Esophagus muscularis mucosa (tissue), 4 donors: Measurements from ENCODE around the gene MYCBPAP. TPM values are rescaled to one million over a fixed set of nuclear protein-coding genes. Genes with fewer than 3 reads are reported as not detected.

Experiments
- DNase-seq: peaks from one replicate; pipeline ENCODE4 v3.0.0-alpha.2; 2017; ENCODE audit errors: extremely low spot score
- H3K27ac ChIP-seq, 4 donors: fragments of 200-600 bp; sonication (generic); replicated peaks in 1 of 4; 1 replicate in 3 of 4; 2 replicates in 1 of 4; pipeline ENCODE4 v1.5.1; 2016 to 2019; ENCODE audit warnings: mild to moderate bottlenecking in 1 of 4
- H3K27me3 ChIP-seq, 4 donors: fragments of 200-600 bp; sonication (generic); one replicate each; pipeline versions ENCODE4 v1.5.1 to v1.6.0; 2016 to 2019
- H3K36me3 ChIP-seq, 4 donors: fragments of 200-600 bp; sonication (generic); one replicate each; pipeline ENCODE4 v1.5.1; 2016 to 2019
- H3K4me1 ChIP-seq, 4 donors: fragments of 200-600 bp; sonication (generic); one replicate each; pipeline ENCODE4 v1.5.1; 2016 to 2019
- H3K4me3 ChIP-seq, 4 donors: fragments of 200-600 bp; sonication (generic); 1 replicate in 2 of 4; 2 replicates in 2 of 4; pipeline ENCODE4 v1.5.1; 2016 to 2019; ENCODE audit warnings: mild to moderate bottlenecking in 4 of 4, moderate library complexity in 1 of 4
- H3K9me3 ChIP-seq, 4 donors: fragments of 200-600 bp; sonication (generic); 1 replicate in 3 of 4; 2 replicates in 1 of 4; pipeline ENCODE4 v1.5.1; 2016 to 2019
- CTCF ChIP-seq, 3 experiments: fragments of 200-600 bp in 2 of 3; fragments of 450-650 bp in 1 of 3; sonication (generic) in 2 of 3; IDR thresholded peaks; one replicate each; pipeline ENCODE4 v1.5.1; 2017 to 2019; ENCODE audit warnings: antibody characterized with exemption in 3 of 3, mild to moderate bottlenecking in 2 of 3, moderate library complexity in 1 of 3
- EP300 ChIP-seq: sonication (generic); formaldehyde crosslinking; IDR thresholded peaks from one replicate; pipeline ENCODE4 v1.6.1; 2017; ENCODE audit warnings: antibody characterized with exemption
- POLR2A ChIP-seq: fragments of 450-650 bp; IDR thresholded peaks from one replicate; pipeline ENCODE4 v1.6.1; 2017; ENCODE audit warnings: antibody characterized with exemption, moderate library complexity, mild to moderate bottlenecking, low read depth
- POLR2AphosphoS5 ChIP-seq, 2 donors: sonication (generic); formaldehyde crosslinking; IDR thresholded peaks; one replicate each; pipeline ENCODE4 v1.6.1; 2017; ENCODE audit warnings: antibody characterized with exemption in 2 of 2
- WGBS: methylation state at CpG from one replicate; pipeline ENCODE4 v1.1.5; 2018; 5-methylcytosine and 5-hydroxymethylcytosine counted together
- intact Hi-C: fragments of 100-400 bp; cut with DNase I; formaldehyde crosslinking; loops from one replicate; pipeline ENCODE4 v1.15.1; 2023
- total RNA-seq, 4 donors: library from RNA; depleted of rRNA; stranded (reverse); fragments of >200 nt; gene quantifications; one replicate each; pipeline versions ENCODE4 v1.1.0 to v1.2.1, GENCODE V29; 2016

MYCBPAP gene
- 1 to 10 TPM in 2 of 4 donors, under 1 TPM in 1, not detected in 1; 0.33 to 1.6 (median 1.2) TPM for total RNA-seq

- 17% methylated on average over 16 of the region's 66 CpGs for WGBS
- Histone ChIP-seq H3K4me1 (peaks cover 17 to 22% (median 20%) of the 10 kb centered on the region in 4 donors), H3K27ac (peak within 1 kb of the TSS; percentile 69 to 83 (median 80)), H3K36me3 (no peaks in the 10 kb centered on the region), H3K9me3 (no peaks in the 10 kb centered on the region), H3K27me3 (no peaks in the 10 kb centered on the region), H3K4me3 (peak within 1 kb of the TSS; percentile 65 to 82 (median 69))
- TF ChIP-seq CTCF (IDR thresholded peaks at IDR 0.05): peak in 2 of 3 experiments; percentile 17 to 41
- TF ChIP-seq POLR2AphosphoS5 (IDR thresholded peaks at IDR 0.05): peak; percentile 63 to 72
- TF ChIP-seq POLR2A: no peak
- peak; percentile 94 for DNase-seq
- intact Hi-C loops: no loop called here
These were observed at the start of gene MYCBPAP for GRCh38 chr17:50507871-50508572. TSS of gene MYCBPAP (plus strand) at chr17:50508439. CDS start at chr17:50508675, 236 bp downstream.

- TF ChIP-seq POLR2AphosphoS5 (IDR thresholded peaks at IDR 0.05) (no peak), CTCF (IDR thresholded peaks at IDR 0.05) (no peak), POLR2A (no peak), EP300 (no peak)
- WGBS: 94% methylated on average over 16 of the region's 16 CpGs
- Histone ChIP-seq H3K4me3 (no peak overlapping the region), H3K36me3 (peaks cover 0 to 23% (median 4%) of the 10 kb centered on the region in 4 donors), H3K27ac (no peak overlapping the region), H3K27me3 (no peaks in the 10 kb centered on the region), H3K9me3 (no peaks in the 10 kb centered on the region), H3K4me1 (no peaks in the 10 kb centered on the region)
- no peak for DNase-seq
- intact Hi-C loops: no loop called here
These were observed 49.2 kb upstream of the MYCBPAP start for GRCh38 chr17:50458701-50459676.

- intact Hi-C loops: no loop called here
- H3K4me1 ChIP-seq: no peaks in the 10 kb centered on the region
- TF ChIP-seq POLR2AphosphoS5 (IDR thresholded peaks at IDR 0.05) (no peak), POLR2A (no peak), EP300 (no peak), CTCF (IDR thresholded peaks at IDR 0.05) (no peak)
- peaks cover 0 to 2% (median 0%) of the 10 kb centered on the region in 4 donors for H3K27me3 ChIP-seq
- no peak overlapping the region for H3K4me3 ChIP-seq
- no peaks in the 10 kb centered on the region for H3K9me3 ChIP-seq
- H3K27ac ChIP-seq: no peak overlapping the region
- 92% methylated on average over 4 of the region's 4 CpGs for WGBS
- peaks cover 0 to 19% (median 4%) of the 10 kb centered on the region in 4 donors for H3K36me3 ChIP-seq
- DNase-seq: no peak
These were observed 48.5 kb upstream of the MYCBPAP start for GRCh38 chr17:50459756-50460155.

- Histone ChIP-seq H3K4me3 (no peak overlapping the region), H3K4me1 (no peaks in the 10 kb centered on the region), H3K36me3 (peaks cover 0 to 19% (median 4%) of the 10 kb centered on the region in 4 donors), H3K27me3 (peaks cover 0 to 11% (median 0%) of the 10 kb centered on the region in 4 donors), H3K9me3 (no peaks in the 10 kb centered on the region), H3K27ac (no peak overlapping the region)
- TF ChIP-seq POLR2AphosphoS5 (IDR thresholded peaks at IDR 0.05) (no peak), EP300 (no peak), POLR2A (no peak)
- DNase-seq: no peak
- intact Hi-C loops: no loop called here
- WGBS: 92% methylated on average over 9 of the region's 9 CpGs
These were observed 47.3 kb upstream of the MYCBPAP start for GRCh38 chr17:50460831-50461526.
